ENCODE data around the gene ACLY.
"Not testable (repeated sequence)": the region's sequence is repeated elsewhere in the genome, so short reads cannot be mapped to it uniquely, and the experiment has no call there.

ACLY gene

DNA sequence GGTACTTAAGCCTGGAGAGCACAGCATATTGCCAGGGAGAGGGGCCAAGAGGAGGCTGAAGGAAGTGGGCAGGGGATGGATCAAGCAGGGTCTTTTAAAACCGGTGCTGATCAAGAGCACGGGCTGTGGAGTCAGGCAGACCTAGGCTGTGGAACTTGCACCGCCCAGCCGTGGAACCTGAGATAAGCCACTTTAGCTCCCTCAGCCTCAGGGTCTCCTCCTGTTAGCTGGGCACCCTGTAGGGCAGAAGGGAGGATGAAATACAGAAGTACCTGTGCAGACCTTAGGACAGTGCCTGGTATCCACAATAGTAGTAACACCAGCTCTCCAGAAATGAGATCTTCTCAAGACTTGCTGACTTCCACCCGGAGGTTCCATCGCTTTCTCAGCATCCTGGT, 20.9 kb upstream of the ACLY start:
- DNase-seq (ENCODE audit: low read depth in 2 of 2, low spot score in 1 of 2): no peak

DNA sequence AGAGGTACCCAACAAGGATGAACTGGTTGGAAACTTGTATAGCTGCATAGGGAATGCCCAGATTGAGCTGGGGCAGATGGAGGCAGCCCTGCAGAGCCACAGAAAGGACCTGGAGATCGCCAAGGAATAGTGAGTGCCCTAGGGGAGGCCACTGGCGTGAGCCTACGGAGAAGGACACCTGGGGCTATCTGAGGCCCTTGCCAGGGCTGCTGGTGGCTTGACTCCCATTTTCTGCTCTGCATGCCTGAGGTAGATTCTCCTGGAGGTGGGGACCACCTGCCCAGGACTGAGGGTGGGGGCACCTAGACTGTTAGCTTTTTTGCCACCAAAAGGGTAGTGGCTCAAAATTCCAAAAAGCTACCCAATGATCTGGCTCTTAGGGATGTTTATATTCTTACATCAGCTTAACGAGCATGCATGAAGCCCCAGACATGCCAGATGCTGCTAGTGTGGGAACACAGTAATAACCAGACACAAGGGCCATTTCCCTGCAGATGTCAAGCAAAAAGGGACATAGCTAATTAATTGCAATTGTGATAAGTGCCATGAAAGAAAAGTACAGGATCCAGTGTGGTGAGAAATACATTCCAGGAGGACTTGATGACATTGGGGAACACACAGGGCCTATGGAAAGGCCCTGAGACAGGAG, 20.4 kb upstream of the ACLY start:
- no peak for DNase-seq (ENCODE audit: low read depth in 2 of 2, low spot score in 1 of 2)

DNA sequence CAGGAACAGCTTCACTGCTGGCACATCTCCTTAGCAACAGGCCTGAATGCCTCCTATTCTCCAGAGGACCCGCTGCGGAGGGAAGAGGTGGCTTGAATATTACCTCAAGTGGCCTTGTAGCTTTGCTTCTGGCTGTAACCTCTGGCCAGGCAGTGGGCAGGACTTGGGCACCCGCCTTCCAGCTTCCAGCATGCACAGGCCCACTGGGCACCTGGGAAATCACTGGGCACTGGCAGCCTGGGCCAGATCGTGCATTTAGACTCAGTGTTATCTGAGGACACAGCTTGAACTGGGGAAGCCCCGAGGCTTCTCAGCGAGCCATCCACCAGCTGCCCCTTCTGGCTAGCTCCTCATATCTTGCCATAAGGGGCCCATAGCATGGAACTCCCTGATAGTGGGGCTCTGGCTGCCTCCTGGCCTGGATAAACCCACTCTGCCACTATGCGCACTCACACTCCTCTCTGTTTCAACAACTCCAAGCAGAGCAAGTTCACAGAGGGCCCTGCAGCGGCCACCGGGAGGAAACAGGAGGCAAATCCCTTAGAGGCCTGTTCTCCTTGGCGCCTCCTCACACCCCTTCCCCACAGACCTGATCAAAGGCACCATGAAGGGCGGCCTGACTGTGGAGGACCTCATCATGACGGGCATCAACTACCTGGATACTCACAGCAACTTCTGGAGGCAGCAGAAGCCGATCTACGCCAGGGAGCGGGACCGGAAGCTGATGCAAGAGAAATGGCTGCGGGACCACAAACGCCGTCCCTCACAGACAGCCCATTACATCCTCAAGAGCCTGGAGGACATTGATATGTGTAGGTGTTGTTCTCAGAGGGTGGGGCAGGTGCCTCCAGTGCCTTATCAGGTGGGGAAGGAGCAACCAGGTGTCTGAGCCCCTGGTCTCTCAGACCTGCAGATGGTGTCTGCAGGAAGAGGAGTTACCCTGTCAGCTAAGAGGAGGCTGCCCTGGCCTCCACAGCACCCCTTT, 19.5 kb upstream of the ACLY start:
- DNase-seq (ENCODE audit: low read depth in 2 of 2, low spot score in 1 of 2): no peak

DNA sequence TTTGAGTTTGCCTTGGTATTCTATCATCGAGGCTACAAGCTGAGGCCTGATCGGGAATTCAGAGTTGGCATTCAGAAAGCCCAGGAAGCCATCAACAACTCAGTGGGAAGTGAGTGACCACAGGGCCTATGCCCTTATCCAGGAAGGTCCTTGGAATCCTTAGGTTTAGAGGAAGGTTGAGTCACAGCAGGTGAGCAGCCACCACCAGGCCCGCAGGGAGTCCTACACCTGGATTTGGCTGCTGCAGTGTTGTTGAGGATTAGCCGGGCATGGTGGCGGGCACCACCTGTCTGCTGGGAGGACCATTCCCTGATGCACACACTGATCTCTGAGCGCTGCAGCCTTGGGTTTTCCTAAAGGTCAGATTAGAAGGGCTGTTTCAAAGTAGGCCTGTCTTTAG, 16.9 kb upstream of the ACLY start:
- no peak for DNase-seq (ENCODE audit: low read depth in 2 of 2, low spot score in 1 of 2)

DNA sequence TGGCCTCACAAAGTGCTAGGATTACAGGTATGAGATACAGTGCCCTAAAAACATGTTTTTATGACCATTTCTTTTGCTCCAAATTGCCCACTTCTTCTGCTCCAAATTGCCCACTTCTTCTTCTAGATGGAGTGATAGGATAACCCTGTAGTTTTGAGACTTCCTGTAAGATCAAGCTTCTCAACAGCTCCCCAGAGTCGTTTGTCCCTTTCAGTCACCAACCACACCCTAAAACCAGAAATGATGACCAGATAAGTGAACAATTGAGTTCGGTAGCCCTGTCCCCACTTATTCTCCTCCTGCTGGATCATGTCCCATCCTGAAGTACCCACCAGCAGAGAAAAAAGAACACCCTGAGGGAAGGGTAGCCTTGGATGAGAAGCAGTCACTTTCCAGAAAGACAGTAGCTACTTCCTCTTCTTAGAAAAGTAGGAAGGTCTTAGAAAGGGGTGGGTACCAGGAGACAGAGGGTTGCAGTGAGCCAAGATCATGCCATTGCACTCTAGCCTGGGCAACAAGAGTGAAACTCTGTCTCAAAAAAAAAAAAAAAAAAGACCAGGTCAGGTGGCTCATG, 14.2 kb upstream of the ACLY start:
- DNase-seq (ENCODE audit: low read depth in 2 of 2, low spot score in 1 of 2): no peak

DNA sequence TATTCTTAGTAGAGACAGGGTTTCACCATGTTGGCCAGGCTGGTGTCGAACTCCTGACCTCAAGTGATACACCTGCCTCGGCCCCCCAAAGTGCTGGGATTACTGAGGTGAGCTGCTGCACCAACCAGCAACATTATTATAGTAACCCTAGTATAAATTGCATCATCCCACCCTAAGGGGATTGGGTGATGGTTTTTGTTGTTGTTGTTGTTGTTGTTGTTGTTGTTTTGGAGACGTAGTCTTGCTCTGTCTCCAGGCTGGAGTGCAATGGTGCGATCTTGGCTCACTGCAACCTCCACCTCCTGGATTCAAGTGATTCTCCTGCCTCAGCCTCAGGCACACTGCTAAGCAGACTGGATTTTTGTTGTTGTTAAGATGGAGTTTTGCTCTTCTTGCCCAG, 13.0 kb upstream of the ACLY start:
- DNase-seq (ENCODE audit: low read depth in 2 of 2, low spot score in 1 of 2): not testable (repeated sequence)

DNA sequence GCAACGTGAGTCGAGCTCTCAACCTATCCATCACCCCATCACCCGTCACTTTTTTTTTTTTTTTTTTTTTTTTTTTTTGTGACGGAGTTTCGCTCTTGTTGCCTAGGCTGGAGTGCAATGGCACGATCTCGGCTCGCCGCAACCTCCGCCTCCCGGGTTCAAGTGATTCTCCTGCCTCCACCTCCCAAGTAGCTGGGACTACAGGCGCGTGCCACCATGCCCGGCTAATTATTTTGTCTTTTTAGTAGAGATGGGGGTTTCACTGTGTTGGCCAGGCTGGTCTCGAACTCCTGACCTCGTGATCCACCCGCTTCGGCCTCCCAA, 12.0 kb upstream of the ACLY start:
- DNase-seq (ENCODE audit: low read depth in 2 of 2, low spot score in 1 of 2): not testable (repeated sequence)

DNA sequence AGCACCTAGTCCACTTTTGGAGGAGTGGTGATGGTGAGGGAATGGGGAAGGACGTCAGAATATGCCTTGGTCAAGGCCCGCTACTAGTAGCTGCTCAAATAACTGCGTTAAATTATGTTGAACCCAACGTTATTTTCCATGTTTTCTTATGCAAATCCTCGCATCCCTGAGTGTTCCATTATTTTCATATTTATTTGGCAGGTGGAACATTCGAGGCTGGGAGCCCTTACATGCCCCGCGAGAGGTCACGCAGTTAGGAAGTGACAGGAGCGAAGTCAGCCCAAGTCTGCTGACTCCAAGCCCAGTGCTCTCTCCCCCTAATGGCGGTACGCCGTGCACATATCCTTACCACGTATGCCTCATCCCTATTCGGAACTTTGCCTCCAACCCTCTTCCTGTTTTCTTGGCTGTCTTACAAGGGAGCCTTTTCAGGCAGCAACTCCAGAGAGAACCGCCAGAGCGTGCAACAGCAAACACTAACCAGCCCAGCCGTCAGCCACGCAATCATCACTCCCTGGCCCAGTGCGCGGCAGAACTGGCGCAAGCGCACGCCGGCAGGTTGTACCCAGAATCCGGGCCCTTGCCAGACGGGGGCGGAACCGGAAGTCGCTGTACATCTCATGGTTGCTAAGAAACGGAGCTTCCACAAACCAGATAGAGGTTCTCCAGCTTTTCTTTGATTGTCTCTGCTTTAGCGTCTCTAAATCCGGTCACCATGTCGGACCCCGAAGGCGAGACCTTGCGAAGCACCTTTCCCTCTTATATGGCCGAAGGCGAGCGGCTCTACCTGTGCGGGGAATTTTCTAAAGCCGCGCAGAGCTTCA, 11.5 kb upstream of the ACLY start, which contains the start of gene ODAD4:
TSS of gene ODAD4 (plus strand) at position 609 of the 824 bp plus-strand sequence. CDS start at position 716, 107 bp downstream.
- peak; percentile 87 to 88 for DNase-seq (ENCODE audit: low read depth in 2 of 2, low spot score in 1 of 2)

DNA sequence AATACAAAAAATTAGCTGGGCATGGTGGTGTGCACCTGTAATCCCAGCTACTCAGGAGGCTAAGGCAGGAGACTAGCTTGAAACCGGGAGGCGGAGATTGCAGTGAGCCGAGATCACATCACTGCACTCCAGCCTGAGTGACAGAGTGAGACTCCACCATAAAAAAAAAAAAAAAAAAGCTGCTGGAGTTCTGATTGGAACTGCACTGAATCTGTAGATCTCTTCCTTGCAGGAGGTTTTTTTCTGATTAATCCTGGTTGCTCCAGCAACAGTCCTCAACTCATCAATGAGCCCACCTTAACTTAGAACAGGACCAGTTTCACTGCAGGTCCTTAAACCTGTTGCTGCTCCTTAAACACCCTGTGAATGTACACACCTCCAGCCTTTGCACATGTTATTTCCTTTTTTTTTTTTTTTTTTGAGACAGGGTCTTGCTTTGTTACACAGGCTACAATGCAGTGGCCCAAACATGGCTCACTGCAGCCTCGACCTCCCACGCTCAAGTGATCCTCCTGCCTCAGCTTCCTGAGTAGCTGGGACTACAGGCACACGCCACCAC, 10.0 kb upstream of the ACLY start:
- DNase-seq (ENCODE audit: low read depth in 2 of 2, low spot score in 1 of 2): no peak

DNA sequence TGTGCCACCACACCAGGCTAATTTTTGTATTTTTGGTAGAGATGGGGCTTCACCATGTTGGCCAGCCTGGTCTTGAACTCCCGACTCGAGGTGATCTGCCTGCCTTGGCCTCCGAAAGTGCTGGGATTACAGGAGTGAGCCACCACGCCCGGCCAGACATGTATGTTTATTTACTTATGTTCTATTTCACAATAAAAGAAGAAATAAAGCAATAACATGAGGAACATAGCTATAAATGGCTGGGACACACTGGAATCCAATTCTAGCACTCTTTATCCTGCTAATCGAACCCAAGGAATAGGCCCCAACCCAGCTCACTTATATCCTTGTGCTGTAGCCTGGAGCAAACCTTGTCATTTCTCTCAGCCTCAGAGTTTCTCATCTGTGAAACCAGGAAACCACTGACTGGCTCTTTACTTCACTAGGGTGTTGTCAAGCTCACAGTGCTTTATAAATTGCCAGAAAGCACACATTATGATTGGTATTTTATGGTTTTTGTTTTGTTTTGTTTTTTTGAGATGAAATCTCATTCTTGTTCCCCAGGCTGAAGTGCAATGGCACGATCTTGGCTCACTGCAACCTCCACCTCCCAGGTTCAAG, 7.3 kb upstream of the ACLY start:
- no peak for DNase-seq (ENCODE audit: low read depth in 2 of 2, low spot score in 1 of 2)

DNA sequence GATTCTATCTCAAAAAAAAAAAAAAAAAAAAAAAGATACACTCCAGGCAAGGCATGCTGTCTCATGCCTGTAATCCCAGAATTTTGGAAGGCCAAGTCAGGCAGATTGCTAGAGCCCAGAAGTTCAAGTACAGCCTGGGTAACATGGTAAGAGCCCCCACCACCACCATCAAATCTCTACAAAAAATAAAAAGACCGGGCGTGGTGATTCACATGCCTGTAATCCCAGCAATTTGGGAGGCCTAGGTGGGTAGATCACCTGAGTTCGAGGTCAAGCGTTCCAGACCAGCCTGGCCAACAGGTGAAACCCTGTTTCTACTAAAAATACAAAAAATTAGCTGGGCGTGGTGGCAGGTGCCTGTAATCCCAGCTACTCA, 1.8 kb upstream of the ACLY start:
- no peak for DNase-seq (ENCODE audit: low read depth in 2 of 2, low spot score in 1 of 2)

DNA sequence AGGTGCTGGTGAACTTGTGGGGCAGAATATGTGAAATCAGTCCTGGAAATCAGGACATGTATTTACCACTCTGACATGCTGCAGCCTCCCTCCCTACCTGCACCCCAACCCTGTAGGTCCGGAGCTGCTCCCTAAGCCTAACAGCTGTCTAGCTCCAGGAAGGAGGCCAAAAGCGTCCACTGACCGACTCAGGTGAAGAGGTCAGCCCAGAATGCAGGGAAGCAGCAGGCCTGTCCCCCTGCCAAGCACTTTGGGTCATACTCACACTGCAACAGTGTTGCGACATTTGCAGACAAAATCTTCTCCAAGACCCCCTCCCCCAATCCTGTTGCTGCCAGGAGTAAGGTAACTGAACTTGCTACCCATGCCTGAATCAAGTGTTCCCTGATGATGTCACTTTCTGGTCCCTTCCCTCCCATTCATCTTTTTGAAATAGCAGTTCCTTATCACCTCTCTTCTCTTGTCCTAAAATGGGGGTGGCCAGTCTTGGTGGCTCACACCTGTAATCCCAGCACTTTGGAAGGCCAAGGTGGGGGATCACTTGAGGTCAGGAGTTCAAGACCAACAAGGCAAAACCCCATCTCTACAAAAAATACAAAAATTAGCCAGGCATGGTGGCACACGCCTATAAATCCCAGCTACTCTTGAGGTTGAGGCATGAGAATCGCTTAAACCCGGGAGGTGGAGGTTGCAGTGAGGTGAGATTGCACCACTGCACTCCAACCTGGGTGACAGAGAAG, 1.3 kb upstream of the ACLY start:
- DNase-seq (ENCODE audit: low read depth in 2 of 2, low spot score in 1 of 2): no peak

DNA sequence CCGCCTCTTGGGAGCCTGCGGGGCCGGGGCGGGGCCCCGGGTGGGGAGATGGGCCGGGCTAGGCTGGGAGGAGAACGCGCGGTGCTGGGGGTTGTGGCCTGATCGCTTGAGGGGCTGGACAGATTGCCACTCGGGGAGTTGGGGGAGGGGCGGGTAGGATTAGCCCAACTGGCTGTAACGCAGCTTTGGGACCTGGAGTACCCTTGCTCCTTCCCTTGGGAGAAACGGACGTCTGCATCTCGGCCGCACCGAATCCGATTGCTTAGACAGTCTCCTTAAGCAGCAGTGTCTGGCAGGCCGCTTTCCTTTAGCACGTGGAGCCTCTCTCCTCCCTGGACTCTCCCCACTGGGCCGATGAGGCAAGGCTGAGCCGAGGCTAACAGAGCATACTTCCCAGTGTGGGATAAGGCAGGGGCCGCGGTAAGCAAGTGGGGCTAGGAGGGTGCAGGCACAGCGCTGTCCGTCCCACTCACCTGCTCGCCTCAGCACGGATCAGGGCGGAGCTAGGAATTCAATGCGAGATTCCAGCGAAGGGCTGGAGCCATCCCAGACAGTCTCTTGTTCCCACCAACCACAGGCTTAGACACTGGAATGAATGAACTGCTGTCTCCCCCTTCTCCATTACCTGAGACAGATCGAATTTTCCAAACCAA, 540 bp upstream of the ACLY start:
- DNase-seq (ENCODE audit: low read depth in 2 of 2, low spot score in 1 of 2): no peak

DNA sequence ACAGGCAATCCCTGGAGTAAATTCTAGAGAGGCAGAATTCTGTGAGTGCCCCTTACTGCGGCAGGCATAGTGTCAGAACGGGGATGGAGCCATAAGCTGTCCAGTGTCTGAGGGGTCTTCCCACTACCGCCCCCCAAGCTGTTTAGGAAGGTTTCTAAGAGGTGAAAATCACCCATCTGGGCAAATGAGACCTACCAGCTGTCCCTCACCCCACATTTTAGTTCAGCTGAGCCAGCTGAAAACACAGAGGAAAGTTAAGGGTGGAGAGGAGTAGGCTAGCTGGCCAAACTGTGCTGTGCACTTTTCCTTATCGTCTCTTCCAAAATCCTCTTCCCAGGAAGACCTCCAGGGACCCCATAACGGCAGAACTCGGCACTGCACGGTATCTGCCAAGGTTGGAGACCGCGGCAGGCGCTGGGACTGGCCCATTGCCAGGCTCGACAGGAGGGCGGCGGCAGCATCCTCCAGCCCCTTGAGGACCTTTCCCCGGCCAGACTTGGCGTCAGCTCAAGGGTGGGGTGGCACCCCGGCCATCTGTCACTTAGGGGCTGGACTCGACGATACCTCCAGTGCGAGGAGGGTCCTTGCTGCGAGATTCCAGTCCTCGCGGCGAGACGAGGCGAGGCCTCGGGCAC, 955 bp downstream of the ACLY start:
- DNase-seq (ENCODE audit: low read depth in 2 of 2, low spot score in 1 of 2): no peak

DNA sequence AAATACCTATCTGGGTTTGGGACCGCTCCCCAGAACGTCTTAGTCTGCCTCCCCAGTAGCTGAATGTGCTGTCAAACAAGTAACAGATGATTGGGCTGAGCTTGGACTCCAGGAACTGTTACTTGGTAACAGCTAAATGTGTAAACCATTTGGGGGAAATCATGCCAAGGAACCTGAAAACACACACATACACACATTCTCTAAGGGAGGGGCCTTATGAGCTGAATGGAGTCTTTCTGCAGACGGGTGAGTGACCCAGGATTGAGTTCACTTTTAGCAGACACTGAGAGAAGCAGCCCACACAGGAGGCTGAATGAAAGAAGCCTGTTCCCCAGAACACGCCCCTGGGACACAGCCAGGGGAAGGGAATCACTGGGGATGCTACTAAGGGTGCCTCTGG, 1.6 kb downstream of the ACLY start:
- DNase-seq (ENCODE audit: low read depth in 2 of 2, low spot score in 1 of 2): no peak

DNA sequence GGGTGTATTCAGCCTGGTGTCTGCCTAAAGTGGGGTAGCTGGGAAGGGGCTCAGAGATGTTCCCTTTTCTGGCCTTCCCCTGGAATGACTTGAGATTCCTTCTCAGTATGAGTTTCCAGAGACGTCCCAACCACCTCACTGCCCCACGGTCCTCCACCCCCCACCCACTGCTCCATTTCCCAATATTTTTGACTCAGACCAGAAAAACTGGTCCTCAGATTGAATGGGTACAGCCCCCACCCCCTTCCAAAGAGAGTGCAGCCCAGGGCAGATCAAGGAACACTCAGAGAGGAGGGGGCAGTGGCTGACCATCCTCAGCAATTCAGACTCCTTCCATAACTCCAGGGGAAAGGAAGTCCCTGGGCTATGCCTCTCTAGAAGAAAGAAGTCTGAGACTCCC, 3.2 kb downstream of the ACLY start:
- no peak for DNase-seq (ENCODE audit: low read depth in 2 of 2, low spot score in 1 of 2)

DNA sequence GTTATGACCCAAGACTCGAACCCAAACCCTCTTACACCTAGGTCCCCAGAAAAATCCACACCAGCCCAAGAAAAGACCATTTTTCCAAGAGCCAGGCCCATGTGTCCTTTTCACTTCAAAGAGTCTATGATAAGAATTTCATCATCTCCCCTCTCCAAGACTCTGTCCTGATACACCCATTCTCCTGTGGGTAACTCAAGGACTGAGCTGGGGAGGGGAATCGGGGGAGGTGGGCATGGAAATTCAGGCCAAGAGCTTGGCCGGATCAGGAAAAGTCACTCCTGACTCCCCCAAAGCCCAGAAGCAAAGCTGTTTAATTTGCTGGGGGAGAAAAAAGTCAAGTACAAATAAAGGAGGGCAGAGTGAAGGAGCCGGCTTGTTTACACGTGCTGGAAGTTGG, 3.7 kb downstream of the ACLY start:
- DNase-seq (ENCODE audit: low read depth in 2 of 2, low spot score in 1 of 2): no peak

DNA sequence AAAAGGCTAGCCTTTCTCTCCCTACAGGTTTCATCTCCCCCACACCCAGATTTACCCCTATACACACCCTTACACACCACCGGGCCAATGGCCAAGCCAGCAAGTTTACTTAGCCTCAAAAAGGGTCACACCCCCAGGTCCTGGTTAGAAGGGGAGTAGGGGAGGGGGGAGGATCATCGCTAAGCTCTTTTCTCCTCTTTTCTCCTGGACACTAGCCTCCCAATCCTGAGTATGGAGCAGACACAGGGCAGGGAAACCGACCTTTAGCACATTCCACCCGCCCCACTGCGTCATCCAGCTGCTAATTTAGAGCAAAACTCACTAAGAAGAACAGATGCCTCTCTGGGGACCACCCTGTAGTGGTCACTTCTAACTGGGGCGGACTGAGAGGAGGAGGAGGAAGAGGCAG, 4.4 kb downstream of the ACLY start:
- no peak for DNase-seq (ENCODE audit: low read depth in 2 of 2, low spot score in 1 of 2)

DNA sequence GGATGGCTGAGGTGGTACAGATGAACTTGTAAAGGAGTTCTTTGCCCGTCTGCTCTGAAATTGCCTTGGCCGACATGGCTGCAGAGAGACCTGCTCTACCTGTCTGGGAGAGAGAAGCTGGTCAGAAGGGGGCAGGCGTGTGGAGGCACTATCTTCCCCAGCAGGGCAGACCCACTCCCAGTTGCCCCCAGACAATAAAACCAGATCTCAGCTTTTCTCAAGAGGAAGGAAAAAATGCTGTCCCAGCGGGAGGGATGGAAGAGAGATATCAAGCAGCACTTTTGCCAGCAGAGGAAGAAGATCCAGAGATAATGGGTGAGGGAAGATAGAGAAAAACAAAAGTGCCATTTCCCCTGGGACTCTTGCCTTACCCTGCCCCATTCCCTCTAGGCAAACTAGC, 5.0 kb downstream of the ACLY start:
- no peak for DNase-seq (ENCODE audit: low read depth in 2 of 2, low spot score in 1 of 2)

All from stimulated activated CD8-positive, alpha-beta memory T cell treated with anti-CD3 and anti-CD28 coated beads, Interleukin-4, amount 100 ng/mL, for 4 hours (primary cell).